Measurements from ENCODE around the gene RNF151. TPM values are rescaled to one million over a fixed set of nuclear protein-coding genes. Genes with fewer than 3 reads are reported as not detected.
"Not testable (repeated sequence)": the region's sequence is repeated elsewhere in the genome, so short reads cannot be mapped to it uniquely, and the experiment has no call there.

RNF151 gene
- total RNA-seq, 6 experiments from 2014 or later = not detected

GRCh38 chr16:1950559-1950958 is 16.1 kb upstream of the RNF151 start:
- Mint-ChIP-seq H3K4me3 (no peak overlapping the region), H3K9me3 (no peaks in the 10 kb centered on the region), H3K4me1 (ENCODE audit: low read depth) (no peaks in the 10 kb centered on the region), H3K36me3 (ENCODE audit: low read depth) (no peaks in the 10 kb centered on the region), H3K27me3 (ENCODE audit: insufficient read depth) (peaks cover 10% of the 10 kb centered on the region), H3K27ac (no peak overlapping the region)
- TF ChIP-seq, protein P1, sequence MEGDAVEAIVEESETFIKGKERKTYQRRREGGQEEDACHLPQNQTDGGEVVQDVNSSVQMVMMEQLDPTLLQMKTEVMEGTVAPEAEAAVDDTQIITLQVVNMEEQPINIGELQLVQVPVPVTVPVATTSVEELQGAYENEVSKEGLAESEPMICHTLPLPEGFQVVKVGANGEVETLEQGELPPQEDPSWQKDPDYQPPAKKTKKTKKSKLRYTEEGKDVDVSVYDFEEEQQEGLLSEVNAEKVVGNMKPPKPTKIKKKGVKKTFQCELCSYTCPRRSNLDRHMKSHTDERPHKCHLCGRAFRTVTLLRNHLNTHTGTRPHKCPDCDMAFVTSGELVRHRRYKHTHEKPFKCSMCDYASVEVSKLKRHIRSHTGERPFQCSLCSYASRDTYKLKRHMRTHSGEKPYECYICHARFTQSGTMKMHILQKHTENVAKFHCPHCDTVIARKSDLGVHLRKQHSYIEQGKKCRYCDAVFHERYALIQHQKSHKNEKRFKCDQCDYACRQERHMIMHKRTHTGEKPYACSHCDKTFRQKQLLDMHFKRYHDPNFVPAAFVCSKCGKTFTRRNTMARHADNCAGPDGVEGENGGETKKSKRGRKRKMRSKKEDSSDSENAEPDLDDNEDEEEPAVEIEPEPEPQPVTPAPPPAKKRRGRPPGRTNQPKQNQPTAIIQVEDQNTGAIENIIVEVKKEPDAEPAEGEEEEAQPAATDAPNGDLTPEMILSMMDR (IDR thresholded peaks at IDR 0.05) = no peak
- no peak for DNase-seq

GRCh38 chr16:1953734-1954133 is 12.9 kb upstream of the RNF151 start:
- Mint-ChIP-seq H3K4me1 (ENCODE audit: low read depth) (no peaks in the 10 kb centered on the region), H3K4me3 (no peak overlapping the region), H3K36me3 (ENCODE audit: low read depth) (no peaks in the 10 kb centered on the region), H3K27me3 (ENCODE audit: insufficient read depth) (peaks cover 21% of the 10 kb centered on the region), H3K27ac (no peak overlapping the region), H3K9me3 (no peaks in the 10 kb centered on the region)
- no peak for DNase-seq
- TF ChIP-seq, protein P1 (IDR thresholded peaks at IDR 0.05) = no peak

DNA sequence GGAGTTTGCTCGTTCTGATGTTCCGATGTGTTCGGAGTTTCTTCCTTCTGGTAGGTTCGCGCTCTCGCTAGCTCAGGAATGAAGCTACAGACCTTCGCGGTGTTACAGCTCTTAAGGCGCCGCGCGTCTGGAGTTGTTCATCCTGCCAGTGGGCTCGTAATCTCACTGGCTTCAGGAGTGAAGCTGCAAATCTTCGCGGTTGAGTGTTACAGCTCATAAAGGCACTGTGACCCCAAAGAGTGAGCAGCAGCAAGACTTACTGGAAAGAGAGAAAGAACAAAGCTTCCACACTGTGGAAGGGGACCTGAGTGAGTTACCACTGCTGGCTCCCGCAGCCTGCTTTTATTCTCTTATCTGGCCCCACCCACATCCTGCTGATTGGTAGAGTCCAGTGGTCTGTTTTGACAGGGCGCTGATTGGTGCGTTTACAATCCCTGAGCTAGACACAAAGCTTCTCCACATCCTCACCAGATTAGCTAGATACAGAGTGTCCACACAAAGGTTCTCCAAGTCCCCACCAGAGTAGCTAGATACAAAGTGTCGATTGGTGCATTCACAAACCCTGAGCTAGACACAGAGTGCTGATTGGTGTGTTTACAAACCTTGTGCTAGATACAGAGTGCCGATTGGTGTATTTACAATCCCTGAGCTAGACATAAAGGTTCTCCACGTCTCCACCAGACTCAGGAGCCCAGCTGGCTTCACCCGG is 9.1 kb upstream of the RNF151 start:
- peaks cover 13% of the 10 kb centered on the region for H3K9me3 Mint-ChIP-seq
- peaks cover 26% of the 10 kb centered on the region for H3K36me3 Mint-ChIP-seq (ENCODE audit: low read depth)
- not testable (repeated sequence) for DNase-seq, H3K4me3 Mint-ChIP-seq, H3K27ac Mint-ChIP-seq
- H3K4me1 Mint-ChIP-seq (ENCODE audit: low read depth) = peaks cover 20% of the 10 kb centered on the region
- H3K27me3 Mint-ChIP-seq (ENCODE audit: insufficient read depth) = peaks cover 37% of the 10 kb centered on the region

- H3K4me3 Mint-ChIP-seq, DNase-seq, H3K27ac Mint-ChIP-seq: not testable (repeated sequence)
- H3K9me3 Mint-ChIP-seq = peaks cover 16% of the 10 kb centered on the region
- peaks cover 24% of the 10 kb centered on the region for H3K4me1 Mint-ChIP-seq (ENCODE audit: low read depth)
- peaks cover 37% of the 10 kb centered on the region for H3K27me3 Mint-ChIP-seq (ENCODE audit: insufficient read depth)
- peaks cover 31% of the 10 kb centered on the region for H3K36me3 Mint-ChIP-seq (ENCODE audit: low read depth)
Observed at GRCh38 chr16:1958143-1958491, 8.5 kb upstream of the RNF151 start.

- peaks cover 38% of the 10 kb centered on the region for H3K36me3 Mint-ChIP-seq (ENCODE audit: low read depth)
- H3K4me1 Mint-ChIP-seq (ENCODE audit: low read depth) = peaks cover 30% of the 10 kb centered on the region
- peaks cover 23% of the 10 kb centered on the region for H3K9me3 Mint-ChIP-seq
- H3K4me3 Mint-ChIP-seq = peak overlapping the region; percentile 94
- peaks cover 42% of the 10 kb centered on the region for H3K27me3 Mint-ChIP-seq (ENCODE audit: insufficient read depth)
- H3K27ac Mint-ChIP-seq = peak overlapping the region; percentile 90
- TF ChIP-seq, protein P1 (IDR thresholded peaks at IDR 0.05) = no peak
- DNase-seq = no peak
Observed at GRCh38 chr16:1958715-1959268, 7.9 kb upstream of the RNF151 start.

- H3K36me3 Mint-ChIP-seq (ENCODE audit: low read depth) = peaks cover 42% of the 10 kb centered on the region
- peaks cover 28% of the 10 kb centered on the region for H3K9me3 Mint-ChIP-seq
- peak within 1 kb of the TSS; percentile 90 for H3K27ac Mint-ChIP-seq
- H3K27me3 Mint-ChIP-seq (ENCODE audit: insufficient read depth) = peaks cover 47% of the 10 kb centered on the region
- DNase-seq = peak; percentile 87
- peaks cover 33% of the 10 kb centered on the region for H3K4me1 Mint-ChIP-seq (ENCODE audit: low read depth)
- peak within 1 kb of the TSS; percentile 94 for H3K4me3 Mint-ChIP-seq
- TF ChIP-seq, protein P1 (IDR thresholded peaks at IDR 0.05) = peak; percentile 84
Observed at GRCh38 chr16:1959269-1960039, 7.2 kb upstream of the RNF151 start, which contains the start of gene NDUFB10. Gene NDUFB10, plus strand, starts transcription at chr16:1959538. Its CDS starts 87 bp downstream, at chr16:1959625.

Data from HFFc6 (cell line).